ENCODE measurements around the gene PRDM10.
"Not testable (repeated sequence)": the region's sequence is repeated elsewhere in the genome, so short reads cannot be mapped to it uniquely, and the experiment has no call there.

The PRDM10 gene

GRCh38 chr11:130002352-130002845 is at the start of gene PRDM10:
PRDM10 (minus strand) TSS chr11:130002835; CDS start chr11:129960964, 41,871 bp downstream.
- DNase-seq (ENCODE audit: low spot score): no peak

GRCh38 chr11:130051082-130051481 is 48.4 kb upstream of the PRDM10 start:
- no peak for DNase-seq (ENCODE audit: low spot score)

- no peak for DNase-seq (ENCODE audit: low spot score)
Observed at GRCh38 chr11:130050257-130050656, 47.6 kb upstream of the PRDM10 start.

GRCh38 chr11:130049328-130049771 is 46.7 kb upstream of the PRDM10 start:
- no peak for DNase-seq (ENCODE audit: low spot score)

GRCh38 chr11:130047141-130047540 is 44.5 kb upstream of the PRDM10 start:
- no peak for DNase-seq (ENCODE audit: low spot score)

GRCh38 chr11:130043575-130043974 is 40.9 kb upstream of the PRDM10 start:
- DNase-seq (ENCODE audit: low spot score): no peak

GRCh38 chr11:130042093-130042591 is 39.5 kb upstream of the PRDM10 start:
- no peak for DNase-seq (ENCODE audit: low spot score)

GRCh38 chr11:130040281-130040940 is 37.8 kb upstream of the PRDM10 start:
- DNase-seq (ENCODE audit: low spot score): no peak

- no peak for DNase-seq (ENCODE audit: low spot score)
Observed at GRCh38 chr11:130037881-130038585, 35.4 kb upstream of the PRDM10 start.

- DNase-seq (ENCODE audit: low spot score): no peak
Observed at GRCh38 chr11:130037058-130037457, 34.4 kb upstream of the PRDM10 start.

- DNase-seq (ENCODE audit: low spot score): no peak
Observed at GRCh38 chr11:130034236-130034635, 31.6 kb upstream of the PRDM10 start.

GRCh38 chr11:130032931-130033330 is 30.3 kb upstream of the PRDM10 start:
- no peak for DNase-seq (ENCODE audit: low spot score)

GRCh38 chr11:130031945-130032344 is 29.3 kb upstream of the PRDM10 start:
- no peak for DNase-seq (ENCODE audit: low spot score)

GRCh38 chr11:130031056-130031455 is 28.4 kb upstream of the PRDM10 start:
- no peak for DNase-seq (ENCODE audit: low spot score)

- no peak for DNase-seq (ENCODE audit: low spot score)
Observed at GRCh38 chr11:130029137-130029536, 26.5 kb upstream of the PRDM10 start.

- DNase-seq (ENCODE audit: low spot score): no peak
Observed at GRCh38 chr11:130025371-130025770, 22.7 kb upstream of the PRDM10 start.

- DNase-seq (ENCODE audit: low spot score): no peak
Observed at GRCh38 chr11:130024361-130024760, 21.7 kb upstream of the PRDM10 start.

- DNase-seq (ENCODE audit: low spot score): no peak
Observed at GRCh38 chr11:130023204-130023603, 20.6 kb upstream of the PRDM10 start.

GRCh38 chr11:130022799-130023198 is 20.2 kb upstream of the PRDM10 start:
- no peak for DNase-seq (ENCODE audit: low spot score)

GRCh38 chr11:130021606-130022005 is 19.0 kb upstream of the PRDM10 start:
- DNase-seq (ENCODE audit: low spot score): not testable (repeated sequence)

- DNase-seq (ENCODE audit: low spot score): no peak
Observed at GRCh38 chr11:130020323-130020722, 17.7 kb upstream of the PRDM10 start.

GRCh38 chr11:130015846-130016245 is 13.2 kb upstream of the PRDM10 start:
- not testable (repeated sequence) for DNase-seq (ENCODE audit: low spot score)

- no peak for DNase-seq (ENCODE audit: low spot score)
Observed at GRCh38 chr11:130008326-130008725, 5.7 kb upstream of the PRDM10 start.
